Right cardiac atrium (tissue), 5 donors: ENCODE measurements around the gene PRKCH. TPM values are rescaled to one million over a fixed set of nuclear protein-coding genes. Genes with fewer than 3 reads are reported as not detected.
A peak's percentile ranks its signal among the peaks of the same experiment; 100 is the strongest.

ENCODE experiments used
- ATAC-seq, 2 donors: fragments of 200-7000 bp; cut with Tn5 transposase; one replicate each; pipeline versions ENCODE4 v1.8.0 to v1.9.1; 2020; ENCODE audit warnings: moderate library complexity in 2 of 2, mild to moderate bottlenecking in 1 of 2
- DNase-seq, 3 donors: peaks; one replicate each; pipeline ENCODE4 v3.0.0-alpha.2; 2020
- H3K27ac ChIP-seq: one replicate; pipeline ENCODE4 v1.5.1; 2013; ENCODE audit warnings: mild to moderate bottlenecking, low read length, control low read depth, moderate library complexity
- H3K27me3 ChIP-seq: one replicate; pipeline ENCODE4 v1.6.1; 2013; ENCODE audit not compliant: control insufficient read depth, insufficient read depth
- H3K4me1 ChIP-seq: one replicate; pipeline ENCODE4 v1.6.1; 2013; ENCODE audit warnings: low read length; ENCODE audit not compliant: control insufficient read depth, insufficient read depth
- H3K4me3 ChIP-seq: one replicate; pipeline ENCODE4 v1.5.1; 2013; ENCODE audit warnings: low read length, control low read depth
- H3K9me3 ChIP-seq: one replicate; pipeline ENCODE4 v1.6.1; 2013; ENCODE audit warnings: low read length; ENCODE audit not compliant: control insufficient read depth
- WGBS: extraction: QIAGEN DNeasy Blood & Tissue Kit; methylation state at CpG from one replicate; pipeline ENCODE4 v1.1.7; 2013; 5-methylcytosine and 5-hydroxymethylcytosine counted together
- intact Hi-C, 4 donors: fragments of 100-400 bp; cut with DNase I; formaldehyde crosslinking; loops; one replicate each; pipeline versions ENCODE4 v1.11.0 to v1.14.0; 2022 to 2023
- polyA plus RNA-seq: library from polyadenylated mRNA; stranded (reverse); fragments of 200-250 nt; gene quantifications from one replicate; pipeline ENCODE4 v1.2.3, GENCODE V29; 2013
- total RNA-seq, 4 donors: library from RNA; stranded (reverse); fragmentation: NEBNext Ultra II Directional; extraction: Animal tissue kit (Norgen Biotek cat#: 25700); gene quantifications; one replicate each; pipeline ENCODE4 v1.2.1, GENCODE V29; 2021
- donor health status: healthy with polysubstance abuse.
- donor health status: DM: no; HTN: yes; CAD: no.
- donor health status: DM: no; HTN: no; CAD: no.
- donor health status: DM: no; HTN: yes; CAD: no; lungs with severe emphysema.
- donor health status: DM: yes; HTN: yes; CAD: no.

Gene PRKCH
- total and polyA plus RNA-seq, 5 donors: 11.9 to 31.3 (median 26.6) TPM

DNA sequence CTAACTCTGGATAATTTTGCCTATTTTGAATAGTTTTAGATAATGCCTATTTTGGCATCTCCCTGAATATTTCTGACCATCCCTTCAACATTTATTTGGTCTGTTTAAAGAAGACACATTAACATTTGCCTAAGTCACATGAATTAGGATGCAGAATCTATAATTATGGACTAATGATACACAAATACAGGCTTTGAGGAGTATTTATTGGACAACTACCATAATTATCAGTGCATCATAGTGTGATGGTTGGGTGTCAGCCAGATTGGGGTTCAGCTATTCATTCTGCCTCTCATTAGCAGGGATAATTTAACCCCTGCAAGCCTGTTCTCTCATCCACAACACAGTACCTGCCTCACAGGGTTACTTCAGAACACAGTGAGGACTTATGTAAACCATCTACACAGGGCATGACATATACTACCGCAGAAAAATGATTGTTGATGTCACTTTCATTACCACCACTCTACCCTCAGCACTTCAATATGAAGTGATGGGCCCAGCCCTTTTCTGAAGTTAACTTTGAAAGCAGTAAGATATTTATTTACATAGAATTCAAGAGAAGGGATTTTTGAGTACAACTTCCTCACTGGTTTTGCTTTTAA lies 14.4 kb downstream of the PRKCH start:
- Histone ChIP-seq H3K4me1 (peaks cover 6% of the 10 kb centered on the region), H3K4me3 (no peak overlapping the region), H3K27me3 (no peaks in the 10 kb centered on the region), H3K27ac (no peak overlapping the region), H3K9me3 (no peaks in the 10 kb centered on the region)
- intact Hi-C loops: no loop called here
- no peak for DNase-seq
- ATAC-seq: no peak
- 79% methylated on average over 1 of the region's 1 CpG for WGBS

DNA sequence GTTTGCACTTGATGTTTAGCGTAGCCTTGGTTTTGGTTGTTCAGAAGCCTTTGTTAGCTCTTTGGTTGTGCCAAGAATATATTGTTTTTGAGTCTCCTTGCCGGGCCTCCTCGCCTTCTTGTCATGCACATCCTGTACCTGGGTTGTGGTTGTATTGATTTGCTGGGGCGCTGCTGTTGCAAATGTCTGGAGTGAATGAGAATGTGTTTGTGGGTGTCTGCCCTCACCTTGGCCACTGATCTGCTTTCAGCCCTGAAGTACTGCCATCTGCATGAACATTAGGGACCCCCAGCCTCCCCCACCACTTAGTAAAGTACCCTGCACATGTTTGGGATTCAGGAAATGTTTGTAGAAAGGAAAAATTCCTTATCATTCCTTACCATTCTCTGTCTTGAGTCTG lies 16.5 kb downstream of the PRKCH start:
- H3K9me3 ChIP-seq: no peaks in the 10 kb centered on the region
- no peaks in the 10 kb centered on the region for H3K27me3 ChIP-seq
- peaks cover 11% of the 10 kb centered on the region for H3K4me1 ChIP-seq
- H3K27ac ChIP-seq: no peak overlapping the region
- DNase-seq: no peak
- no peak for ATAC-seq
- intact Hi-C loops: no loop called here
- 61% methylated on average over 4 of the region's 4 CpGs for WGBS
- H3K4me3 ChIP-seq: no peak overlapping the region

DNA sequence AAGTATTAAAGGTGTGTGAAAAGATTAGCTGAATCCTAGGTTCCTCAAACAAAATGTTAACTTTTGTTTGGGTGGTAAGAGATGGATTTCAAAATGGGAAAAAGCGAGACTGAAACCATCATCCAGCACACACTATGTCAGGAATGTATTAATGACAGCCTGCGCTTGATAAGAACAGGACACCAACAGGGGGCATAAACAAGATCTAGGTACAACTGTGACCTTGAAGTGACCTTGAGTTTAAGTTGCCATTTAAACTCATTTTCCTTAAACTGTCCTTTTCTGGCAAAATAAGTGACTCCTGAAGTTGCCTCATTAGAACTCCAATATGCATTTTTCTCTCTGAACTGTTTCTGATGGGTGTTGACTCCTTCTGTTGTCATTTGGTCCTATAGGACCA lies 17.1 kb downstream of the PRKCH start:
- H3K27ac ChIP-seq: no peak overlapping the region

DNA sequence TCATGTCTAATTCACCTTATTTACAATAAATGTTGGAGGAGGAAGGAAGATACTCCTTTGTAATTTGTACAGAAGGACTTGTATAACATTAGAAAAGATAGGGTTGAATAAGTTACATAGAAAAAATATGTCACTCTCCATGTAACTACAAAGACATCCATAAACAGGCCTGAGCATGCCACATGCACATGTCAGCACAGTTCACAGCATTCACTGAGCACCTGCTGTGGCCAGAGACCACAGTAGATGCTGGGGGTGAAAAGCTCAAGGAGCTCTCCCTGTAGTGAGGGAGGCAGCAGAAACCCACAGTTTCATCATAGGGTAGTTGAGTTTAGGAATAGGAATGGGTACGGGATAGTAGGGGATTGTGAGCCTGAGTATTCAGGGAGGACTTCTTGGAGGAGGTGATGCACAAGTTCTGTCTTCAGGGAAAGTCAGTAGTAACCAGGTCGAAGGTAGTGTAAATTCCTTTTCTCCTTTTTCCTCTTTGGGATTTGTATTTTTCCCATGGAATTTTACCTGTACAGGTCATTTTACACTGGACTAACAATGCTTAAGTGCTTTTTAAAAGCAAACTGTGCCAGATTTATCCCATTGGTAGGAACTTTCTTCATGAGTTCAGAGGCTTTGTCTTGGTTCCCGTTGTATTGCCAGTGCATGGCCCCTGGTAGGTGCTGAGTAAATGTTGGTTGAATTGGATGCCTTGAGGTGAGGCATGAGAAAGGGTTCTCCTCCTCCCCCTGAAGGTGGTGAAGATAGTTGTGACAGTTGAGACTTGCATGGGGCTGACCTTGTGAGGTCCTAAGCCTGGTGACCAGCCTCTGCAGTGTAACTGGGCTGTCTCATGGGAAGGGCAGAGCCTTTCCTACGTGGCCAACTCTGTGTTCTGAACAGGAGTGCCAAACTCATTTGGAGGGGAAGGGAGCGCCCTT lies 20.2 kb downstream of the PRKCH start:
- Histone ChIP-seq H3K4me3 (no peak overlapping the region), H3K4me1 (peaks cover 12% of the 10 kb centered on the region), H3K27me3 (no peaks in the 10 kb centered on the region), H3K9me3 (no peaks in the 10 kb centered on the region), H3K27ac (no peak overlapping the region)
- 74% methylated on average over 5 of the region's 5 CpGs for WGBS
- peak in 1 of 2 donors; percentile 30 for ATAC-seq
- DNase-seq: no peak
- intact Hi-C loops: no loop called here

More for the DNA sequence above, 17.1 kb downstream of the PRKCH start:
- no peaks in the 10 kb centered on the region for H3K27me3 ChIP-seq
- H3K4me3 ChIP-seq: no peak overlapping the region
- 86% methylated on average over 2 of the region's 2 CpGs for WGBS
- H3K4me1 ChIP-seq: peaks cover 11% of the 10 kb centered on the region
- no peaks in the 10 kb centered on the region for H3K9me3 ChIP-seq
- intact Hi-C loops: no loop called here
- ATAC-seq: no peak
- no peak for DNase-seq

DNA sequence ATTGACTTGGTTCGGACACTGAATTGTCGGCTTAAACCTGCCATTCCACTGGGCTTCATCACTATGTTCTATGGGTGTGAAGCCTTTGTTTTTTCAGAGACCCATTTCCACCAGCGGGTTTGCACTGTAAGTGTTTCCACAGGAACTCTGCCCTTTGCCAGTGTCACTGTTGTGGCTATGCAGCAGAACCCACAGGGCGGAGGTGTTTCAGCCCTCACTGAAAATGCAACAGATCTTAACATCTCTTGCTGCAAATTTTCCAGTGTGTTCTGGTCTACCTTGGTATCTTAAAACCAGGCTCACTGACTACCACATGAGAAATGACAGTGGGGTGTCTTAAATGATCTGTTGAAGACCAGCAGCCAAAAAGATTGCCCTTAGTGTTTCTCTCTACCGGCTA lies 21.1 kb downstream of the PRKCH start:
- Histone ChIP-seq H3K4me1 (peaks cover 14% of the 10 kb centered on the region), H3K27ac (no peak overlapping the region), H3K4me3 (no peak overlapping the region), H3K9me3 (no peaks in the 10 kb centered on the region), H3K27me3 (no peaks in the 10 kb centered on the region)
- intact Hi-C loops: no loop called here
- peak; percentile 44 to 73 for ATAC-seq
- 68% methylated on average over 5 of the region's 5 CpGs for WGBS
- DNase-seq: no peak

DNA sequence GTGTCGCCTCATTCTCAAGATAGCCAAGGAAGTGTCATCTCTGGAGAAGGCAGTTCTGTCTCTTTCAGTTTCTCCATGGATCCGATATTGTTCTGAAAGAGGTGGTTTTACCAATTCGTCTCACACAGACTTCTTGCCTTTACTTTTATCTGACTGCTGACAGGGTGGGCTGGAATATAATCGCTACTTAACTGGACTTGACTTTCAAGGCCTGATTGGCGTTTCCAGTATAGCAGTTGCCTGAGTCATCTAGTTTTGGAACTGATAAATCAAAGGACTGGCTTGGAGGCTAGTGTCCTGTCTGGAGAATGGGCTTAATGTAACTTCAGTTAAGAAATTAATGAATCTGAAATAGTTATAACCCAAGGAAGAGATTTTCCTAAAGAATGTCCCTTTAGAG lies 21.6 kb downstream of the PRKCH start:
- intact Hi-C loops: no loop called here
- ATAC-seq (peak in 1 of 2 donors; percentile 25), DNase-seq (no peak)
- Histone ChIP-seq H3K9me3 (no peaks in the 10 kb centered on the region), H3K4me3 (no peak overlapping the region), H3K4me1 (peaks cover 14% of the 10 kb centered on the region), H3K27me3 (no peaks in the 10 kb centered on the region), H3K27ac (peak overlapping the region; percentile 51)
- WGBS: 60% methylated on average over 5 of the region's 5 CpGs

DNA sequence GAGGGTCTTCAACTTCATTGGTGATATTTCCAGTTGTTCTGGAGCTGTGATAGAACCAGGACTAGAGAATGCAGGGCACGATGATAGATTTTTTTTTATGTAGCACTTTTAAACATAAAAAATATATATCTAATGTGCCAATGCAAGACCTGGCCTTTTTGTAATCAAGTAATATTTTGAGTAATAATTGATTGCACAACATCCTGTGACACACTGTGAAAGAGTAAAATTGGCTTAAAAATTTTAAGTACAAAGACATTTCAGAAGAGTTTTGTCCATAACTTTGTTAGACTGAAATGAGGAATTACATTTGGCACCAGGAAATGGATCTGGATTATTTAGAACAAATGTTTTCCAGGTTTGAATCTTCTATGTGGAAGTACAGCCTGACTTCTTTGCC lies 22.1 kb downstream of the PRKCH start:
- no peak for ATAC-seq
- 54% methylated on average over 1 of the region's 1 CpG for WGBS
- no peak overlapping the region for H3K27ac ChIP-seq

DNA sequence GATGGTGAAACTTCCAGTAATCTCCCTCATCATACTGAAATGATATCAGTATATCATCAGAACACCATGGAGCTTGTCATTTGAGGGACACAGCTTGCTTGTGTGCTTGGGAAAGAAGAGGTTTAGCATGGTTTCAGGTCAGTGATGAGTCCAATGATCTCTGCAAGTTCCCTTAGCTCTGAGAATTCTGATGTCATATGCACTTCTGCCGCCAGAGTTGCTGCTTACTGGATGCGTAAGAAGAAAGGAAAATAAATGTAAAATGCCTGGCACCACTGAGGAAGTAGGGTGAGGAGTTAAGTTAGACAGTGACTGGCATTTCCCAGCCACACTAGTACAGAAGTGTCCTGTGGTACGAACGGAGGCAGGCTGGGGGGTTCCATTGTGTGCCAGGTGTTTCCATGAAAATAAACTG lies 22.6 kb downstream of the PRKCH start:
- Histone ChIP-seq H3K4me3 (no peak overlapping the region), H3K4me1 (peaks cover 17% of the 10 kb centered on the region), H3K27me3 (no peaks in the 10 kb centered on the region), H3K27ac (peak overlapping the region; percentile 48), H3K9me3 (no peaks in the 10 kb centered on the region)
- intact Hi-C loops: no loop called here
- 76% methylated on average over 4 of the region's 4 CpGs for WGBS
- DNase-seq: no peak
- ATAC-seq: no peak

More for the DNA sequence above, 22.1 kb downstream of the PRKCH start:
- Histone ChIP-seq H3K9me3 (no peaks in the 10 kb centered on the region), H3K4me1 (peaks cover 14% of the 10 kb centered on the region), H3K27me3 (no peaks in the 10 kb centered on the region), H3K4me3 (no peak overlapping the region)
- intact Hi-C loops: no loop called here
- no peak for DNase-seq

DNA sequence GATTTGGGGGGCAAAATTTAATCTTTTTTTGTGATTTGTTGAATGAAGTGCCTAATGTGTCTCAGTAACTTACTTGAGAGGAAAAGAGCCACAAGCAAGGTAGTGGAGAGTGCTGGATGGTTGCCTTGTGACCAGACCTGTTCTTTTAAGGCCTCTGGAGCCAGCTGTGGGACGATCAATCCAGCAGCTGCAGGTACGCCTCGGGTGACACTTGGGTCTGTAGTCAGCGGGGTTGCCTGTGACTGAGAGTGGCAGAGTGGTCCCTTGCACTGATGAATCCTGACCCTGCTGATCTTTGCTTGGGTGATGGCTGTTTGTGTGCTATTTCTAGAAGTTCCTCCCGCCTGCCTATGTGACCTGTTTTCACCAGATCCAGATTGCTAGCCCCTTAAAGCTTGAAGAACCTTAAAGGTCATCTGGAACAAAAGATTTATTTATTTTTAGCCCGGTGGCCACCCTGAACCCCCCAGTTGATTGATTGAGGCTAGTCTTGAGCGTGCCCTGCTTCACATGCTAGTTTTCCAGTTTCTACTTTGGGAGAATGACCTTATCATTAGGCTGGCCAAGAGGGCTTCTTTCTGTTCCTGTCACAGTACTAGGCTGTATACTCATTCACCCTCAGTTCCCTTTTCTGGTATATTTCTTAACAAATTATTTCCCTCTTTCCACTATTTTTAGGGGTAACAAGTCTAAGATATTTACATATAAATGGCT lies 23.2 kb downstream of the PRKCH start:
- intact Hi-C loops: no loop called here

DNA sequence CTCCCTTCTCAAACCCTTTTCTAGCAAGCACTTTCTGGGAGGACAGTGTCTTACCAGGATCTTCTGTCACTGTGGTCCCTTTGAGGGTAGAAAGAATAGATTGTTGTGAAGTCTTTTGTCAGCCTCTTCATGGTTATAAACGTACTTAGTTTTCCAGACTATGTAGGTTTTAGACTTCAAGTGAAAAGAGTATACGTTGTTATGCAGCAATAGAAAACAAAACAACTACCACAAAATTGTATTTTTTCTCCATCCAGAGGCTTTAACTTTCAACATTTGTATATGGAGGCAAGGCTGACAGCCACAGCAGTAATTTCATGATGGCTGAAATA lies 23.7 kb downstream of the PRKCH start:
- 62% methylated on average over 2 of the region's 2 CpGs for WGBS
- ATAC-seq: no peak
- no peak overlapping the region for H3K27ac ChIP-seq

More for the DNA sequence above, 23.2 kb downstream of the PRKCH start:
- H3K4me1 ChIP-seq: peaks cover 17% of the 10 kb centered on the region
- no peak for DNase-seq
- WGBS: 58% methylated on average over 7 of the region's 7 CpGs
- no peaks in the 10 kb centered on the region for H3K27me3 ChIP-seq
- no peak overlapping the region for H3K4me3 ChIP-seq
- H3K27ac ChIP-seq: peak overlapping the region; percentile 48
- peak in 1 of 2 donors; percentile 44 for ATAC-seq
- H3K9me3 ChIP-seq: no peaks in the 10 kb centered on the region

DNA sequence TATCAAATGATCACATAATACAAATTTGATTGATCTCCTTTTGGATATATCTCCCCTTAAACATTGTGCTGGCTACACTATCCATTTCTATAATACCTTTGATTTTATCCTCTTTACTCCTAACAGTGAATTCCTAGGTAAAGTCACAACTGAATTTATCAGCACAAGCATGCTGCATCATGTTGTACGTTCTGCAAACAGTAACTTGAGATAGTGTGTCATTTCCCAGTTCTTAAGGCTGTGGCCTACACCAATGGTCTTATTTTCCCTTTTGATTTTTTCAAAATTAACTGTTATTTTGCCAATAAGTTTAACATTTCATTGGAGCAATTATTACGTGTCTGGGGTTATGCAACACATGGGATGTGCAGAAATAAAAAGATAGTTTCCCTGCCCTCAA lies 24.8 kb downstream of the PRKCH start:
- H3K27ac ChIP-seq: no peak overlapping the region
- no peak overlapping the region for H3K4me3 ChIP-seq
- ATAC-seq: no peak
- H3K9me3 ChIP-seq: no peaks in the 10 kb centered on the region
- no peak for DNase-seq
- H3K27me3 ChIP-seq: no peaks in the 10 kb centered on the region
- H3K4me1 ChIP-seq: peaks cover 17% of the 10 kb centered on the region
- WGBS: 66% methylated on average over 2 of the region's 2 CpGs
- intact Hi-C loops: no loop called here

More for the DNA sequence above, 23.7 kb downstream of the PRKCH start:
- intact Hi-C loops: no loop called here
- Histone ChIP-seq H3K4me3 (no peak overlapping the region), H3K9me3 (no peaks in the 10 kb centered on the region), H3K27me3 (no peaks in the 10 kb centered on the region), H3K4me1 (peaks cover 17% of the 10 kb centered on the region)
- DNase-seq: no peak
